Activated CD4-positive, alpha-beta T cell treated with anti-CD3 and anti-CD28 coated beads for 36 hours (primary cell): ENCODE data around the gene TBC1D17. TPM values are rescaled to one million over a fixed set of nuclear protein-coding genes. Genes with fewer than 3 reads are reported as not detected.

Experiments
- ATAC-seq: fragments of 200-7000 bp; cut with Tn5 transposase; one replicate; pipeline ENCODE4 v1.10.0; 2021; ENCODE audit warnings: mild to moderate bottlenecking, moderate library complexity
- CTCF ChIA-PET: fragments of 350-600 bp; sonication (Branson Sonifier 250); formaldehyde crosslinking; loops from one replicate; lab custom pipeline; 2021; ENCODE audit warnings: antibody characterized with exemption; lab: Charles Lee
- POLR2A ChIA-PET: fragments of 350-600 bp; sonication (Branson Sonifier 250); formaldehyde crosslinking; loops from one replicate; lab custom pipeline; 2021; ENCODE audit warnings: antibody characterized with exemption, inconsistent platforms; lab: Charles Lee
- DNase-seq: peaks from one replicate; pipeline ENCODE4 v3.0.0-alpha.2; 2020
- H3K27ac Mint-ChIP-seq: one replicate; pipeline ENCODE4 v1.8.0; 2021; ENCODE audit warnings: mixed read lengths
- H3K27me3 Mint-ChIP-seq: one replicate; pipeline ENCODE4 v1.8.0; 2021; ENCODE audit warnings: mixed read lengths
- H3K36me3 Mint-ChIP-seq: one replicate; pipeline ENCODE4 v1.8.0; 2021; ENCODE audit warnings: low read depth, mixed read lengths
- H3K4me1 Mint-ChIP-seq: one replicate; pipeline ENCODE4 v1.8.0; 2021; ENCODE audit warnings: mixed read lengths
- H3K4me3 Mint-ChIP-seq: one replicate; pipeline ENCODE4 v1.8.0; 2021; ENCODE audit warnings: mild to moderate bottlenecking, moderate library complexity, mixed read lengths
- H3K9me3 Mint-ChIP-seq: one replicate; pipeline ENCODE4 v1.8.0; 2021; ENCODE audit warnings: low read depth, mixed read lengths
- intact Hi-C, 2 experiments: fragments of 100-400 bp; cut with DNase I in 1 of 2; cut with micrococcal nuclease in 1 of 2; formaldehyde crosslinking; loops; one replicate each; pipeline versions ENCODE4 v1.14.2 to v1.15.1; 2022 to 2024; cut with DNase I, micrococcal nuclease
- total RNA-seq, 2 experiments: library from RNA; stranded (reverse); gene quantifications; one replicate each; pipeline ENCODE4 v1.2.3, GENCODE V29; 2021

Gene TBC1D17
- total RNA-seq, 2 experiments from 2014 or later, result 29.1 to 29.6 TPM

- ChIA-PET POLR2A (no interaction called here), CTCF (interaction anchor here (0.8 kb wide), 1 partner anchor 51 kb away, joined by 3 read pairs; the partner anchor contains the start of gene NUP62)
- H3K4me3 Mint-ChIP-seq, result no peak overlapping the region
- intact Hi-C loops, result loop anchor here in 1 of 2 experiments (1.0 to 5.0 kb wide), 6 partner anchors 12 to 1516 kb away; partner anchors contain the start of genes NUCB1, SYNGR4 and TMEM143
- no peaks in the 10 kb centered on the region for H3K27me3 Mint-ChIP-seq
- DNase-seq (no peak), ATAC-seq (no peak)
- peaks cover 38% of the 10 kb centered on the region for H3K36me3 Mint-ChIP-seq
- H3K9me3 Mint-ChIP-seq, result no peaks in the 10 kb centered on the region
- H3K4me1 Mint-ChIP-seq, result peaks cover 25% of the 10 kb centered on the region
- H3K27ac Mint-ChIP-seq, result peak overlapping the region; percentile 47
These were observed 1.2 kb downstream of the TBC1D17 start for GRCh38 chr19:49878744-49879070.

- no peak overlapping the region for H3K27ac Mint-ChIP-seq
- ATAC-seq, result no peak
- intact Hi-C loops, result loop anchor here in 1 of 2 experiments (2.0 to 5.0 kb wide), 5 partner anchors 108 to 1517 kb away; partner anchors contain the start of genes NUCB1, SYNGR4 and TMEM143
- no peaks in the 10 kb centered on the region for H3K9me3 Mint-ChIP-seq
- POLR2A ChIA-PET, result no interaction called here
- peaks cover 42% of the 10 kb centered on the region for H3K36me3 Mint-ChIP-seq
- peaks cover 24% of the 10 kb centered on the region for H3K4me1 Mint-ChIP-seq
- no peaks in the 10 kb centered on the region for H3K27me3 Mint-ChIP-seq
- DNase-seq, result peak; percentile 31
- CTCF ChIA-PET, result interaction anchor here (0.8 kb wide), 1 partner anchor 50 kb away, joined by 3 read pairs; the partner anchor contains the start of gene NUP62
- no peak overlapping the region for H3K4me3 Mint-ChIP-seq
These were observed 1.9 kb downstream of the TBC1D17 start for GRCh38 chr19:49879243-49879963.

GRCh38 chr19:49880162-49880869, 2.8 kb downstream of the TBC1D17 start:
- ChIA-PET CTCF (no interaction called here), POLR2A (no interaction called here)
- ATAC-seq, result no peak
- DNase-seq, result no peak
- Mint-ChIP-seq H3K36me3 (peaks cover 47% of the 10 kb centered on the region), H3K27ac (no peak overlapping the region), H3K9me3 (no peaks in the 10 kb centered on the region), H3K4me3 (no peak overlapping the region), H3K4me1 (peaks cover 16% of the 10 kb centered on the region), H3K27me3 (no peaks in the 10 kb centered on the region)
- intact Hi-C loops, result no loop called here

GRCh38 chr19:49881186-49881585, 3.7 kb downstream of the TBC1D17 start:
- peaks cover 14% of the 10 kb centered on the region for H3K4me1 Mint-ChIP-seq
- intact Hi-C loops, result no loop called here

GRCh38 chr19:49881672-49882394, 4.3 kb downstream of the TBC1D17 start:
- intact Hi-C loops, result no loop called here
- CTCF ChIA-PET, result interaction anchor here (0.6 kb wide), 1 partner anchor 66 kb away, joined by 3 read pairs; no protein-coding TSS in a partner anchor
- ATAC-seq (no peak), DNase-seq (no peak)
- Mint-ChIP-seq H3K27ac (no peak overlapping the region), H3K4me1 (peaks cover 14% of the 10 kb centered on the region), H3K27me3 (no peaks in the 10 kb centered on the region), H3K4me3 (no peak overlapping the region), H3K9me3 (no peaks in the 10 kb centered on the region), H3K36me3 (peaks cover 47% of the 10 kb centered on the region)
- POLR2A ChIA-PET, result no interaction called here

More at GRCh38 chr19:49881186-49881585, 3.7 kb downstream of the TBC1D17 start:
- Mint-ChIP-seq H3K9me3 (no peaks in the 10 kb centered on the region), H3K27me3 (no peaks in the 10 kb centered on the region), H3K4me3 (no peak overlapping the region), H3K36me3 (peaks cover 47% of the 10 kb centered on the region), H3K27ac (no peak overlapping the region)
- ChIA-PET CTCF (no interaction called here), POLR2A (no interaction called here)
- DNase-seq (no peak), ATAC-seq (no peak)

- no peak for DNase-seq
- Mint-ChIP-seq H3K4me3 (no peak overlapping the region), H3K4me1 (peaks cover 14% of the 10 kb centered on the region), H3K9me3 (no peaks in the 10 kb centered on the region), H3K27me3 (no peaks in the 10 kb centered on the region), H3K36me3 (peaks cover 47% of the 10 kb centered on the region), H3K27ac (no peak overlapping the region)
- ATAC-seq, result no peak
- ChIA-PET CTCF (interaction anchor here (0.6 kb wide), 1 partner anchor 65 kb away, joined by 3 read pairs; no protein-coding TSS in a partner anchor), POLR2A (no interaction called here)
- intact Hi-C loops, result no loop called here
These were observed 5.1 kb downstream of the TBC1D17 start for GRCh38 chr19:49882643-49883042.

- intact Hi-C loops, result no loop called here
- H3K27me3 Mint-ChIP-seq, result no peaks in the 10 kb centered on the region
- H3K36me3 Mint-ChIP-seq, result peaks cover 45% of the 10 kb centered on the region
- DNase-seq (no peak), ATAC-seq (no peak)
- H3K27ac Mint-ChIP-seq, result peak overlapping the region; percentile 2
- no peak overlapping the region for H3K4me3 Mint-ChIP-seq
- H3K4me1 Mint-ChIP-seq, result peaks cover 12% of the 10 kb centered on the region
- H3K9me3 Mint-ChIP-seq, result no peaks in the 10 kb centered on the region
- ChIA-PET POLR2A (no interaction called here), CTCF (no interaction called here)
These were observed 5.6 kb downstream of the TBC1D17 start for GRCh38 chr19:49883094-49883493.

GRCh38 chr19:49884109-49884508, 6.6 kb downstream of the TBC1D17 start:
- peaks cover 44% of the 10 kb centered on the region for H3K36me3 Mint-ChIP-seq
- H3K27me3 Mint-ChIP-seq, result no peaks in the 10 kb centered on the region
- intact Hi-C loops, result no loop called here
- DNase-seq, result no peak
- no peaks in the 10 kb centered on the region for H3K9me3 Mint-ChIP-seq
- no peak overlapping the region for H3K4me3 Mint-ChIP-seq
- CTCF ChIA-PET, result no interaction called here
- POLR2A ChIA-PET, result interaction anchor here (0.6 to 0.7 kb wide), 2 partner anchors 46 to 245 kb away, joined by 3 read pairs; no protein-coding TSS in a partner anchor
- no peak for ATAC-seq
- H3K4me1 Mint-ChIP-seq, result peaks cover 4% of the 10 kb centered on the region
- no peak overlapping the region for H3K27ac Mint-ChIP-seq

- POLR2A ChIA-PET, result interaction anchor here (0.7 kb wide), 1 partner anchor 45 kb away, joined by 3 read pairs; no protein-coding TSS in a partner anchor
- Mint-ChIP-seq H3K27ac (peak overlapping the region; percentile 19), H3K27me3 (no peaks in the 10 kb centered on the region), H3K36me3 (peaks cover 46% of the 10 kb centered on the region), H3K4me1 (peaks cover 3% of the 10 kb centered on the region), H3K9me3 (no peaks in the 10 kb centered on the region), H3K4me3 (no peak overlapping the region)
- ATAC-seq, result no peak
- intact Hi-C loops, result no loop called here
- CTCF ChIA-PET, result no interaction called here
- DNase-seq, result no peak
These were observed 7.3 kb downstream of the TBC1D17 start for GRCh38 chr19:49884760-49885159.

- Mint-ChIP-seq H3K9me3 (no peaks in the 10 kb centered on the region), H3K4me3 (no peak overlapping the region), H3K27ac (no peak overlapping the region), H3K27me3 (no peaks in the 10 kb centered on the region), H3K4me1 (peaks cover 8% of the 10 kb centered on the region), H3K36me3 (peaks cover 34% of the 10 kb centered on the region)
- ATAC-seq, result no peak
- DNase-seq, result no peak
- CTCF ChIA-PET, result interaction anchor here (0.5 kb wide), 1 partner anchor 126 kb away, joined by 3 read pairs; no protein-coding TSS in a partner anchor
- POLR2A ChIA-PET, result no interaction called here
- intact Hi-C loops, result no loop called here
These were observed 9.6 kb downstream of the TBC1D17 start for GRCh38 chr19:49887037-49887664.
